Measurements from ENCODE around the gene FMNL2.

FMNL2 gene

GRCh38 chr2:152405206-152406118 lies 70.5 kb downstream of the FMNL2 start:
- FAIRE-seq (no peak), DNase-seq (ENCODE audit: insufficient read length, low spot score) (no peak)
- TF ChIP-seq POLR2AphosphoS5 (IDR thresholded peaks at IDR 0.05; ENCODE audit: low read depth, low read length) (no peak), SPI1 (IDR thresholded peaks at IDR 0.05; ENCODE audit: low read depth, low read length) (no peak), POU2F2 (IDR thresholded peaks at IDR 0.05; ENCODE audit: low read depth, low read length) (no peak), PAX5 (IDR thresholded peaks at IDR 0.05; ENCODE audit: insufficient read depth, low read length, severe bottlenecking) (no peak), TAF1 (IDR thresholded peaks at IDR 0.05; ENCODE audit: low read depth, low read length) (no peak), POLR2A (IDR thresholded peaks at IDR 0.05; ENCODE audit: low read depth, low read length) (no peak)

- TF ChIP-seq SPI1 (IDR thresholded peaks at IDR 0.05; ENCODE audit: low read depth, low read length): peak; percentile 80
- TF ChIP-seq POU2F2 (IDR thresholded peaks at IDR 0.05; ENCODE audit: low read depth, low read length): no peak
- DNase-seq (ENCODE audit: insufficient read length, low spot score): no peak
- peak; percentile 52 for FAIRE-seq
Observed at GRCh38 chr2:152406119-152406835, 71.3 kb downstream of the FMNL2 start.

GRCh38 chr2:152406836-152407161 lies 71.8 kb downstream of the FMNL2 start:
- no peak for DNase-seq (ENCODE audit: insufficient read length, low spot score)
- no peak for FAIRE-seq
- TF ChIP-seq POLR2A (IDR thresholded peaks at IDR 0.05; ENCODE audit: low read depth, low read length) (no peak), POLR2AphosphoS5 (IDR thresholded peaks at IDR 0.05; ENCODE audit: low read depth, low read length) (no peak), SPI1 (IDR thresholded peaks at IDR 0.05; ENCODE audit: low read depth, low read length) (no peak), TAF1 (IDR thresholded peaks at IDR 0.05; ENCODE audit: low read depth, low read length) (no peak), PAX5 (IDR thresholded peaks at IDR 0.05; ENCODE audit: insufficient read depth, low read length, severe bottlenecking) (no peak), POU2F2 (IDR thresholded peaks at IDR 0.05; ENCODE audit: low read depth, low read length) (no peak)

GRCh38 chr2:152407204-152407721 lies 72.3 kb downstream of the FMNL2 start:
- DNase-seq (ENCODE audit: insufficient read length, low spot score) (no peak), FAIRE-seq (no peak)
- TF ChIP-seq TAF1 (IDR thresholded peaks at IDR 0.05; ENCODE audit: low read depth, low read length): no peak
- no peak for TF ChIP-seq POU2F2 (IDR thresholded peaks at IDR 0.05; ENCODE audit: low read depth, low read length)
- no peak for TF ChIP-seq PAX5 (IDR thresholded peaks at IDR 0.05; ENCODE audit: insufficient read depth, low read length, severe bottlenecking)
- TF ChIP-seq POLR2A (IDR thresholded peaks at IDR 0.05; ENCODE audit: low read depth, low read length): no peak
- TF ChIP-seq POLR2AphosphoS5 (IDR thresholded peaks at IDR 0.05; ENCODE audit: low read depth, low read length): no peak
- no peak for TF ChIP-seq SPI1 (IDR thresholded peaks at IDR 0.05; ENCODE audit: low read depth, low read length)

GRCh38 chr2:152407806-152408205 lies 72.8 kb downstream of the FMNL2 start:
- TF ChIP-seq POLR2A (IDR thresholded peaks at IDR 0.05; ENCODE audit: low read depth, low read length): no peak
- TF ChIP-seq PAX5 (IDR thresholded peaks at IDR 0.05; ENCODE audit: insufficient read depth, low read length, severe bottlenecking): no peak
- no peak for TF ChIP-seq POLR2AphosphoS5 (IDR thresholded peaks at IDR 0.05; ENCODE audit: low read depth, low read length)
- TF ChIP-seq TAF1 (IDR thresholded peaks at IDR 0.05; ENCODE audit: low read depth, low read length): no peak
- no peak for TF ChIP-seq POU2F2 (IDR thresholded peaks at IDR 0.05; ENCODE audit: low read depth, low read length)
- no peak for TF ChIP-seq SPI1 (IDR thresholded peaks at IDR 0.05; ENCODE audit: low read depth, low read length)
- DNase-seq (ENCODE audit: insufficient read length, low spot score): no peak
- no peak for FAIRE-seq

- DNase-seq (ENCODE audit: insufficient read length, low spot score) (no peak), FAIRE-seq (no peak)
- no peak for TF ChIP-seq PAX5 (IDR thresholded peaks at IDR 0.05; ENCODE audit: insufficient read depth, low read length, severe bottlenecking)
- TF ChIP-seq TAF1 (IDR thresholded peaks at IDR 0.05; ENCODE audit: low read depth, low read length): no peak
Observed at GRCh38 chr2:152408254-152408653, 73.3 kb downstream of the FMNL2 start.

GRCh38 chr2:152409386-152410164 lies 74.6 kb downstream of the FMNL2 start:
- DNase-seq (ENCODE audit: insufficient read length, low spot score) (no peak), FAIRE-seq (no peak)
- TF ChIP-seq POLR2AphosphoS5 (IDR thresholded peaks at IDR 0.05; ENCODE audit: low read depth, low read length) (no peak), SPI1 (IDR thresholded peaks at IDR 0.05; ENCODE audit: low read depth, low read length) (no peak), POLR2A (IDR thresholded peaks at IDR 0.05; ENCODE audit: low read depth, low read length) (no peak), TAF1 (IDR thresholded peaks at IDR 0.05; ENCODE audit: low read depth, low read length) (no peak), POU2F2 (IDR thresholded peaks at IDR 0.05; ENCODE audit: low read depth, low read length) (no peak), PAX5 (IDR thresholded peaks at IDR 0.05; ENCODE audit: insufficient read depth, low read length, severe bottlenecking) (no peak)

- TF ChIP-seq SPI1 (IDR thresholded peaks at IDR 0.05; ENCODE audit: low read depth, low read length): 0 out of 2 replicates have a peak, but pooled peaks have one; percentile 8
- no peak for TF ChIP-seq POLR2A (IDR thresholded peaks at IDR 0.05; ENCODE audit: low read depth, low read length)
- FAIRE-seq (no peak), DNase-seq (ENCODE audit: insufficient read length, low spot score) (no peak)
Observed at GRCh38 chr2:152410165-152410597, 75.2 kb downstream of the FMNL2 start.

GRCh38 chr2:152411154-152411553 lies 76.2 kb downstream of the FMNL2 start:
- DNase-seq (ENCODE audit: insufficient read length, low spot score): no peak
- FAIRE-seq: no peak
- TF ChIP-seq PAX5 (IDR thresholded peaks at IDR 0.05; ENCODE audit: insufficient read depth, low read length, severe bottlenecking): no peak
- no peak for TF ChIP-seq POLR2AphosphoS5 (IDR thresholded peaks at IDR 0.05; ENCODE audit: low read depth, low read length)
- TF ChIP-seq SPI1 (IDR thresholded peaks at IDR 0.05; ENCODE audit: low read depth, low read length): no peak
- TF ChIP-seq TAF1 (IDR thresholded peaks at IDR 0.05; ENCODE audit: low read depth, low read length): no peak
- no peak for TF ChIP-seq POU2F2 (IDR thresholded peaks at IDR 0.05; ENCODE audit: low read depth, low read length)
- no peak for TF ChIP-seq POLR2A (IDR thresholded peaks at IDR 0.05; ENCODE audit: low read depth, low read length)
